ENCODE results near the gene ARMH1.
A peak's percentile ranks its signal among the peaks of the same experiment; 100 is the strongest.
"Not testable (repeated sequence)": the region's sequence is repeated elsewhere in the genome, so short reads cannot be mapped to it uniquely, and the experiment has no call there.

Gene ARMH1

GRCh38 chr1:44695671-44696070 lies 21.2 kb downstream of the ARMH1 start:
- DNase-seq = no peak

GRCh38 chr1:44696101-44696500 lies 21.6 kb downstream of the ARMH1 start:
- no peak for DNase-seq

GRCh38 chr1:44696789-44697345 lies 22.4 kb downstream of the ARMH1 start:
- peak; percentile 57 to 76 (median 72) for DNase-seq

- DNase-seq = peak in 3 of 4 experiments; percentile 34 to 74 (median 73)
Measured at GRCh38 chr1:44698138-44698537, 23.6 kb downstream of the ARMH1 start.

GRCh38 chr1:44699375-44699774 lies 24.9 kb downstream of the ARMH1 start:
- not testable (repeated sequence) for DNase-seq

- no peak for DNase-seq
Measured at GRCh38 chr1:44700573-44700972, 26.1 kb downstream of the ARMH1 start.

- no peak for DNase-seq
Measured at GRCh38 chr1:44701141-44701573, 26.6 kb downstream of the ARMH1 start.

- DNase-seq = no peak
Measured at GRCh38 chr1:44705470-44705869, 31.0 kb downstream of the ARMH1 start.

GRCh38 chr1:44705938-44706337 lies 31.4 kb downstream of the ARMH1 start:
- no peak for DNase-seq

- no peak for DNase-seq
Measured at GRCh38 chr1:44707112-44707881, 32.8 kb downstream of the ARMH1 start.

- peak; percentile 76 to 91 (median 82) for DNase-seq
Measured at GRCh38 chr1:44707959-44708831, 33.7 kb downstream of the ARMH1 start.

GRCh38 chr1:44713321-44713781 lies 38.8 kb downstream of the ARMH1 start:
- no peak for DNase-seq

GRCh38 chr1:44714532-44714931 lies 40.0 kb downstream of the ARMH1 start:
- DNase-seq = no peak

GRCh38 chr1:44714944-44715571 lies 40.5 kb downstream of the ARMH1 start:
- DNase-seq = peak; percentile 84 to 88 (median 87)

GRCh38 chr1:44717156-44717555 lies 42.6 kb downstream of the ARMH1 start:
- DNase-seq = no peak

GRCh38 chr1:44717653-44718052 lies 43.1 kb downstream of the ARMH1 start:
- DNase-seq = no peak

GRCh38 chr1:44718091-44718490 lies 43.6 kb downstream of the ARMH1 start:
- DNase-seq = no peak

- no peak for DNase-seq
Measured at GRCh38 chr1:44719318-44719717, 44.8 kb downstream of the ARMH1 start.

- no peak for DNase-seq
Measured at GRCh38 chr1:44720281-44720680, 45.8 kb downstream of the ARMH1 start.

- peak; percentile 93 to 99 (median 96) for DNase-seq
Measured at GRCh38 chr1:44721485-44722361, 47.2 kb downstream of the ARMH1 start.

- DNase-seq = no peak
Measured at GRCh38 chr1:44723064-44723463, 48.5 kb downstream of the ARMH1 start.

Measured in suppressor macrophage (primary cell).